ENCODE data around the gene DOK7. TPM values are rescaled to one million over a fixed set of nuclear protein-coding genes. Genes with fewer than 3 reads are reported as not detected.

The DOK7 gene
- total RNA-seq, 1 donor from 2014 or later = 0.36 TPM

Other genes with a start within 250 kb of the DOK7 start
- 0.28 TPM for gene MSANTD1, start 214.1 kb upstream of the DOK7 start, total RNA-seq
- gene RGS12, start 170.3 kb upstream of the DOK7 start, total RNA-seq = 50.7 TPM
- not detected for gene HGFAC, start 21.3 kb upstream of the DOK7 start, total RNA-seq
- 64.6 TPM for gene LRPAP1, start 69.1 kb downstream of the DOK7 start, total RNA-seq